Activated CD4-positive, alpha-beta T cell treated with anti-CD3 and anti-CD28 coated beads for 24 hours (primary cell): Measurements from ENCODE around the gene FLT1.

Experiments used
- DNase-seq, 2 donors: peaks; one replicate each; pipeline ENCODE4 v3.0.0-alpha.2; 2020; ENCODE audit warnings: low read depth in 2 of 2

The FLT1 gene, protein sequence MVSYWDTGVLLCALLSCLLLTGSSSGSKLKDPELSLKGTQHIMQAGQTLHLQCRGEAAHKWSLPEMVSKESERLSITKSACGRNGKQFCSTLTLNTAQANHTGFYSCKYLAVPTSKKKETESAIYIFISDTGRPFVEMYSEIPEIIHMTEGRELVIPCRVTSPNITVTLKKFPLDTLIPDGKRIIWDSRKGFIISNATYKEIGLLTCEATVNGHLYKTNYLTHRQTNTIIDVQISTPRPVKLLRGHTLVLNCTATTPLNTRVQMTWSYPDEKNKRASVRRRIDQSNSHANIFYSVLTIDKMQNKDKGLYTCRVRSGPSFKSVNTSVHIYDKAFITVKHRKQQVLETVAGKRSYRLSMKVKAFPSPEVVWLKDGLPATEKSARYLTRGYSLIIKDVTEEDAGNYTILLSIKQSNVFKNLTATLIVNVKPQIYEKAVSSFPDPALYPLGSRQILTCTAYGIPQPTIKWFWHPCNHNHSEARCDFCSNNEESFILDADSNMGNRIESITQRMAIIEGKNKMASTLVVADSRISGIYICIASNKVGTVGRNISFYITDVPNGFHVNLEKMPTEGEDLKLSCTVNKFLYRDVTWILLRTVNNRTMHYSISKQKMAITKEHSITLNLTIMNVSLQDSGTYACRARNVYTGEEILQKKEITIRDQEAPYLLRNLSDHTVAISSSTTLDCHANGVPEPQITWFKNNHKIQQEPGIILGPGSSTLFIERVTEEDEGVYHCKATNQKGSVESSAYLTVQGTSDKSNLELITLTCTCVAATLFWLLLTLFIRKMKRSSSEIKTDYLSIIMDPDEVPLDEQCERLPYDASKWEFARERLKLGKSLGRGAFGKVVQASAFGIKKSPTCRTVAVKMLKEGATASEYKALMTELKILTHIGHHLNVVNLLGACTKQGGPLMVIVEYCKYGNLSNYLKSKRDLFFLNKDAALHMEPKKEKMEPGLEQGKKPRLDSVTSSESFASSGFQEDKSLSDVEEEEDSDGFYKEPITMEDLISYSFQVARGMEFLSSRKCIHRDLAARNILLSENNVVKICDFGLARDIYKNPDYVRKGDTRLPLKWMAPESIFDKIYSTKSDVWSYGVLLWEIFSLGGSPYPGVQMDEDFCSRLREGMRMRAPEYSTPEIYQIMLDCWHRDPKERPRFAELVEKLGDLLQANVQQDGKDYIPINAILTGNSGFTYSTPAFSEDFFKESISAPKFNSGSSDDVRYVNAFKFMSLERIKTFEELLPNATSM (N-terminal part only)

DNA sequence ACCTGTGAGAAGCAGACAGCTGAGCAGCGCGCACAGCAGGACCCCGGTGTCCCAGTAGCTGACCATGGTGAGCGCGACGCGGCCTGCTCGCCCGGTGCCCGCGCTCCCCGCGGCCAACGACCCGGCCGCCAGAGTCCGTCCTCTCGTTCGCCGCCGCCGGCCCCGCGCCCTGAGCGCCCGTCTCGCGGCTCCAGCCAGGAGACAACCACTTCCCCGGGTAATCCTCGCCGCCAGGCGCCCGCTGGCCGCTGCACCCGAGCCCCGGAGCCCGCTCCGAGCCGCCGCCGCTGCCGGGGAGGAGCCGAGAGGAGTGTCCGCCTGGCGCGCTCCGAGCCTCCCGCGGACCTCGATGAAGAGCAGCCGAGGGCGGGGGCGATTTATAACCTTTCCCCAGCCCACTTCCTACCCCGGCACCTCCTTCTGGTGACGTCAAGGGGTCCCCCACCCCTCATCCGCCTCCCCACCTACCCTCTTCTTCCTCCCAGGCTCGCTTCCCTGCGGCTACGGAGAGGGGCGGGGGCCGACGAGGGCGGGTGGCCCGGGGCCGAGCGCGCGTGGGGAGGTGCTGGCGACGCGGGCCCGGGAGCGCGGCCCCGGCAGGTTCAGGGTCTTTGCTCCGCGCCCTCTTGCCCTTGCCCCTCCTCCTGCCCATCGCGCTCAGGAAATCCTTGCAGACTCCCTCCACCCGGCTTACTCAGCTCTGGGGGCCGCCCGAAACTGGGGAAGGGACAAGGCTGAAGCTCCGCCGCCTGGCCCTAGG is at the start of gene FLT1:
Gene FLT1, minus strand, starts transcription at position 351 of the 760 bp plus-strand sequence. Its CDS starts 285 bp downstream, at position 66.
- DNase-seq, result peak in 1 of 2 donors; percentile 38

DNA sequence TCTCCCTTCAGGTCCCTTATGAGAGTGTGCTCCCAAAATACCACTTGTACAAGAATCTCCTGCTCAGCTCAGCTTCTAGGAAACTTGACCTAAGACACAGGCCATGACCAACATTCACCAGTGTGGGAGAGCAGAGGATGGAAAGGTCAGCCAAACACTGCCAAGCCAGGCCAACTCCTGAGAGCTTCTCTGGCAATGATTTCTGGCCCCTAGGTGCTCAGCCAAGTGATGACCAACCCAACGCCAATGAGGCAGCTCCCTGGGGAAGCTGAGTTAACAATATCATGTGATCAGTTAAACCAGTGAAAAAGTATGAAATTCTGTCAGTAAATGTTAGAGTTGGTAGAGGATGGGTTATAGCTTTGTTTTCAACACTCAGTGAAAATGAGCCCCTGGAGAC is 49.1 kb upstream of the FLT1 start:
- no peak for DNase-seq

GRCh38 chr13:28542804-28543203 is 47.9 kb upstream of the FLT1 start:
- DNase-seq, result no peak

GRCh38 chr13:28541966-28542365 is 47.0 kb upstream of the FLT1 start:
- no peak for DNase-seq

DNA sequence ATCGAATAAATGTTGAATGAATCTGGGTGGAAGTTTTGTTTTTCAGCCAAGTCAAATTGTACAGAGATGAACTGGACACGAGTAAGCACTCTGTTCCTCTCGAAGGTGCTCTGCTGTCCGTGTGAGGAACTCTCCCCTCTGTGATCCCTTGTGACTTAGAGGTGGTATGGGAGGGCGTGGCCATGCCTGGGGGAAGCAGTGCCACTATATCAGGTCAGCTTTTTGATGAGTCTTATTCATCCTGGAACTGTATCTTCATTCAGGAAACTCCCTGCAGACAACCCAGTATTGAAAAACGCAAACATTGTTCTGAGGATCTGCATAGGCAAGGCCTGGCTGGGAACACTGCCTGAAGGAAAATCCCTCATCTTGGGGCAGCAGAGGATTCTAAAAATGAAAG is 45.7 kb upstream of the FLT1 start:
- DNase-seq, result no peak

GRCh38 chr13:28539625-28540286 is 44.8 kb upstream of the FLT1 start:
- no peak for DNase-seq

- no peak for DNase-seq
Measured at GRCh38 chr13:28538932-28539331, 44.0 kb upstream of the FLT1 start.

DNA sequence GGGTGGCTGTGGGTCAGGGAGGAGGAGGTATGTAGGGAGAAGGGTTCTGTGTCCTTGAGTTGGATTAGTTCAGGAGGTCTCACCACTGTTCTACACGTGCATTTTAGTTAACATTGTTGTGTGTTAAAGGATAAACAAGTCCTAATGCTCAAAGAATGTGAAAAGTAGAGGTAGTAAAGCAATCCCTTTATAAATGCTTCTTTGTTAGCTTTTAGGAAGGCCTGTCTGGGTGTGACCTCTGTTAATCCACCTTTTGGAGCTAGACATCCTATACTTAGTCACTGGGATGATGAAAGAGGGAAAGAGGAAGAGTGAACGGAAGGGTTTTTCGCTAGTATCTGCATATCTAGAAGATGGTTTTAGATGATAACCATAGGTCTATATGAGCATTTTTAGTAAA is 42.2 kb upstream of the FLT1 start:
- DNase-seq, result no peak

GRCh38 chr13:28536371-28536770 is 41.4 kb upstream of the FLT1 start:
- DNase-seq, result no peak

GRCh38 chr13:28535734-28536133 is 40.8 kb upstream of the FLT1 start:
- DNase-seq, result no peak

GRCh38 chr13:28534801-28535200 is 39.9 kb upstream of the FLT1 start:
- DNase-seq, result no peak

DNA sequence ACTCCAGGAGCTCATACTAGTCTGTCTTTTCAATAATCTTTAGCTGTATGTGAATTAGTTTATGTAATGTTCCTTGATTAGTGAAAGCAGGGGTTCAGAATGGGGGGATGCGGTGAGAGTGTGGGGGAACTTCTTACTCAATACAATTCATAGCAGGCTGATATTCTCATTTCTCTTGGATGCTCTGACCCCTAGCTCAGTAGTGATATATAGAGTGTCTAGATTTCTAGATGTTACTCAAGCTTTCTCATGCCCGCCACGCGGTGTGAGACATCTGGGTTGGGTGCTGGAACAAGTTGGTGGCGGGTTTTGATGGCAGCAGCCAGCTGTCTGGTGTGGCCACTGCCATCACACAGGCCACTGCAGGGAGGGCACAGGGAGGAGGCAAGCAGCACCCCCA is 39.3 kb upstream of the FLT1 start:
- DNase-seq, result no peak

DNA sequence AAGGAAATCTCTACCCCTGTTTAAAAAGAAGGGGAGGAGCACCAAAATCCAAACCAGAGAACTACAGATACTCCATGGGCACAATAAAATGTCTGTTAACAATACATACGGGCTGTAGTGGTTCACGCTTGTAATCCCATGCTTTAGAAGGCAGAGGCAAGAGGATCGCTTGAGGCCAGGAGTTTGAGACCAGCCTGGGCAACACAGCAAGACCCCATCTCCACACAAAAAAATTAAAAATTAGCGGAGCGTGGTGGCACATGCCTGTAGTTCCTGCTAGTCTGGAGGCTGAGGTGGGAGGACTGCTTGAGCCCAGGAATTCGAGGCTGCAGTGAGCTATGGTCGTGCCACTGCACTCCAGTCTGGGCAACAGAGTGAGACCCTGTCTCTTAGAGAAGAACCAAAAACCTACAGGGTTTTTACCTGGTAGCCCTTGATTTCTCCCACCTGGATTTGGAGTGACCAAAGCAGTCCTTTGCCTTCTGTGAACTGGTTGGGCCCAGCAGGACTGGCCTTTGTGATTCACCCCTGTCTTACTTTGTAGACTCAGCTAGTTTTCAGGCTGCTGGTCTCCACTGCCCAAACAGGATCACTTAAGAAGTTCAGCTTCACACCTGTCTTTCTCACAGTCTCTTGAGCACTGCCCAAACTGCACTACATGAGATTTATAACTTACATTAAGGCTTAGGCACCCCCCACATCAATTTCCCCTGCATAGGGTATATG is 38.7 kb upstream of the FLT1 start:
- DNase-seq, result no peak

DNA sequence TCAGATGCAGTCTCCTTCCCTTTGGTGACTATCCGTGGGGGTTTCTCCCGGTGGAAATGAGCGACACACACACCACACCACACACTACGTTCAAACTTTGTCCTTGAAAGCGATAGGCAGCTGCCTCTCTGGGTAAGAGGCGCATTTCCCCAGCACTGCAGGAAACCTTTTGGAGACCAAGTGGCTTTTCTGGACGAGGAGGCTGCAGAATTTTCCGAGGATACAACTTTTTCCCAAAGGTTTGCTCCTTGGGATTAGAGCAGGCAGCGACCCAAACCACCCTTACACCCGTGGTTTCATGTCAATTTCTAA is 38.2 kb upstream of the FLT1 start:
- DNase-seq, result no peak

GRCh38 chr13:28532388-28533124 is 37.6 kb upstream of the FLT1 start:
- DNase-seq, result no peak

- DNase-seq, result no peak
Measured at GRCh38 chr13:28531845-28532387, 37.0 kb upstream of the FLT1 start.

- DNase-seq, result no peak
Measured at GRCh38 chr13:28531077-28531844, 36.3 kb upstream of the FLT1 start.

- no peak for DNase-seq
Measured at GRCh38 chr13:28530729-28531076, 35.8 kb upstream of the FLT1 start.

- DNase-seq, result no peak
Measured at GRCh38 chr13:28529836-28530235, 34.9 kb upstream of the FLT1 start.
